Activated CD8-positive, alpha-beta memory T cell treated with anti-CD3 and anti-CD28 coated beads, Interleukin-2, amount 50 U/mL, for 4 hours (primary cell): ENCODE results near the gene ZNF701.
"Not testable (repeated sequence)": the region's sequence is repeated elsewhere in the genome, so short reads cannot be mapped to it uniquely, and the experiment has no call there.

Experiments used
- DNase-seq: peaks from one replicate; pipeline ENCODE4 v3.0.0-alpha.2; 2020

ZNF701 gene

DNA sequence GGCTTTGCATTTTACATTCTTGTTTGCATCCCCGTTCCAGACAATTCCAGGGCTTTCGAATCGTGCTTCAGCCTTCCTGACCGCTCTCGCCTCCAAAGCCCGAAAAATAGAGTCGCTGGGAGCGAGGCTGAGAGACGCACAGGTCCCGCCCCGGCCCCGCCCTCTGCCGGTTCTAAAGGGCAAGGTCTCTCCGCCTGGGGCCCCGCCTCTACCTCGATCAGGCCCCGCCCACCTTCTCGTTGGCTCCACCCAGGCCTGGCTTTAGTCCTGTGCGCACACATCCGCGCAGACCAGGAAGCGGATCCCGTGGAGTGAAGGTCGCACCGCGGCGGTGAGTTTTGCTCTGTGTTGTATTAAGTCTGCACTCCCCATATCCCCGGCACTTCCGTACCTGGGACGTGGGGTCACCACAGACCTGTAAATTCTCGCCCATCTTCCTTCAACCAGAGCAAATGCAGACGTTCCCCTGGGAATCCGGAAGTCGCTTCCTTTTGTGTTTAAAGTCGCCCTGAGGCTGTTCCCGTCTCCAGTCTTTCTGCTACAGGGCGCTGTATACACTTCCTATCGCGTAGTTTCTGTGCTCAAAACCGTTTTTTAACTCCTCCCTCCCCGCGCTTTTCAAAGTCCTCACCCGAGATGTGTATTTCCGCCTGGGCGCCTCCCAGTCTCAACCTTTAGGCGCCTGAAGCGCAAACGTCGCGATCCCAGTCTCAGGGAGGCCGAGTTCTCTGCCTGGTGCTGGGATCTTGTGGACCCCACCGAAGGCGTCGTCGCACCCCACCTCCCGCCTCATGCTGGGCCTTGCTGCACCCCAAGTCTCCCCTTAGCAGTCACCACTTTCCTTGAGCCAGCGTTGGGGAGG lies at the start of gene ZNF701:
TSS of gene ZNF701 (plus strand) at position 288 of the 862 bp plus-strand sequence. CDS start 3,861 bp downstream, outside the sequence.
- DNase-seq = peak; percentile 94

DNA sequence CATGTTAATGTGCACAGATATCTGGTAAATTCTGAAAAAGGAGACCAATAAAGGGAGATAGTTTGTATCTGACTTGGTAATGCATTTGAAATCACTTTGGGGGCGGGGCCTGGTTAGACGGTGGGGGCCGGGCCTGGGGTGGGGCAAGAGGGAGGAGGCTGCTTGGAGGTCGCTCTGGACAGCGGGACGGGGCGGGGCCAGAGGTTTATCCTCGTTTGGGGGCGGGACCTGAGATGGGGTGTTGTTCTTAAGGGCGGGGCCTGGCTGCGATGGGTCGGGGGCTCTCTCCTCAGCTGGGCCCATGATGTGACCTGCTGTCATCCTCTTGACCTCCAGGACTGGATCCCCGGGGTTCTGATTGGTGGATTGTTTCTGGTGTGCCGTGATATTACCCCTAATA lies 47.5 kb upstream of the ZNF701 start:
- DNase-seq = no peak

DNA sequence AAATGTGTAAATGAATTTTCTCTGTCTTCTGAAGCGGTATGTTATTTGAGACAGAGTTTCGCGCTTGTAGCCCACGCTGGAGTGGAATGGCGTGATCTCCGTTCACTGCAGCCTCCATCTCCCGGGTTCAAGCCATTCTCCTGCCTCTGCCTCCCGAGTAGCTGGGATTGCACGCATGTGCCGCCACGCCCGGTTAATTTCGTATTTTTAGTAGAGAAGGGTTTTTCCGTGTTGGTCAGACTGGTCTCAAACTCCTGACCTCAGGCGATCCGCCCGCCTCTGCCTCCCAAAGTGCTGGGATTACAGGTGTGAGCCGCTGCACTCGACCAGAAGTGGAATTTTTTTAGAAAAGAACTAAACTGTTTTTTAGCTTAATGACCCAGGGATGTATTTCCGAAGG lies 46.0 kb upstream of the ZNF701 start:
- DNase-seq = no peak

DNA sequence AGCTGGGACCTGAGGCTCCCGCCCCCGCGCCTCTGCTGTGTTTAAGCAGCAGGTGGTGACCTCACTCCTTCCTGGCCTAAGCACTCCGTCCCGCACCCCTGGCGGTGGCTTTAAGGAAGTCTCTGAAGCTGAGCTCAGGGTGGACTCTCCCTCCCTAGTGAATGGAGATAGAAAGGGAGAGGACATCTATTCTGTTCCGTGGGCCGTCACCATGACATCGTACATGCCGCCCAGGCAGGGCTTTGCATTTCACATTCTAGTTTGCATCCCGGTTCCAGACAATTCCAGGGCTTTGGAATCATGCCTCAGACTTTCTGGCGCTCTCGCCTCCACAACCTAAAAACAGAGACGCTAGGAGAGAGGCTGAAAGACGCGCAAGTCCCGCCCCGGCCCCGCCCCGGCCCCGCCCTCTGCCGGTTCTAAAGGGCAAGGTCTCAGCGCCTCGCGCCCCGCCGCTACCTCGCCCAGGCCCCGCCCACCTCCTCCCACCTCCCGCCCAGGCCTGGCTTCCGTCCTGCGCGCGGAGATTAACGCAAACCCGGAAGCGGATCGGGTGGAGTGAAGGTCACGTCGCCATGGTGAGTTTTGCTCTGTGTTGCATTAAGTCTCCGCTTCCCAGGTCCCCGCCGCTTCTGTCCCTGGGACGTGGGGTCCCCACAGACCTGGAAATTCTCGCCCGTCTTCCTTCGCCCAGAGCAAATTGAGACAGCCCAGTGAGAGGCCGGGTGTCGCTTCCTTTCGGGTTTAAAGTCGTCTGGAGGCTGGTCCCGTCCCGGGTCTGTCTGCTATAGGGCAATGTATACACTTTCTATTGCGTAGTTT lies 42.7 kb upstream of the ZNF701 start, which contains the start of gene ZNF808:
TSS of gene ZNF808 (plus strand) at position 535 of the 822 bp plus-strand sequence. CDS start 15,617 bp downstream, outside the sequence.
- peak; percentile 97 for DNase-seq

DNA sequence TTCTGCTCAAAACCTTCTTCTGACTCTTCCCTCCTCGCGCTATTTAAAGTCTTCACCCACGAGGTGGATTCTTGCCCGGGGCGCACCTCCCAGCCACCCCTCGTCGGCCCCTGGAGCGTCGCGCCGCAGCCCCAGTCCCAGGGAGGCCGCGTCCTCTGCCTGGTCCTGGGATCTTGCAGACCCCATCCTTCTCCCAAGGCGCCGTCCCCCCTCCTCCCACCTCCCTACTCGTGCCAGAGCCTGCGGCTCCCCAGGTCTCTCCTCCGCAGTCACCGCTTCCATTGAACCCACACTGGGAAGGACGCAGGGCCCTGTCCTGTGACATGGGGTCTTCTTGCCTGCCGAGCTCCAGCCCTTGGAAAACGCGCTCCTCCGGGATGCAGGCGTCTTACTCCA lies 42.1 kb upstream of the ZNF701 start:
- DNase-seq = peak; percentile 20

DNA sequence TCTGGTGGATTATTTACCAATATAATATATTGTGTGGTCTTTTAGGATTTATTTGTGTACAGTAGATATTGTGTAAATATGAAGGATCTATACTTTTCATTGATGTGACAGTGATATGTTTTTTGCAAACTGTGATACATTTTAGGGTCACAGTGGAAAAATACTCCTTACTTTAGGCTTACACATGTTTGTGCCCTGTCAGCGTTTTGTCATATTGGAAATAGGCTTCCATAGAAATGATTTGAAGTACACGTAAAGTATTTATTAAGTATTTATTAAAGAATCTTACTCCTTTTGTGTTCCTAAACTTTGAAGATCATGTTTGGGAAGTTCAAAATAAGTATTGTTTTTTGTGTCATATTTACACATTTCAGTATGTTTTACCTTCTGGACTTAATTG lies 37.6 kb upstream of the ZNF701 start:
- no peak for DNase-seq

DNA sequence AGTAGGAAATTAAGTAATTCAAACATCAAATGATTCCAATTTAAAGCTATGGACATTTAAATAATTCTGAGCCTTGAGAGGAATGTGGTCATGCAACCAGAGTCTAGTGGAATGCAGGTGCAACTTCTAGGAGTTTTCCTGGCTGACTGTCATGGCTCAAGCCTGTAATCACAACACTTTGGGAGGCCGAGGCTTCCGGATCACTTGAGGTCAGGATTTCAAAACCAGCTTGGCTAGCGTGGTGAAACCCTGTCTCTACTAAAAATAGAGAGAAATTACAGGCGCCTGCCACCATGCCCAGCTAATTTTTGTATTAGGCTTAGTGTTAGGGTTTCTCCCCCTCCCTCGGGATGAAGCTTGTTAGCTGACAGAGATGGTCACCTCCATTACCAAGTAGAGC lies 36.2 kb upstream of the ZNF701 start:
- DNase-seq = no peak

DNA sequence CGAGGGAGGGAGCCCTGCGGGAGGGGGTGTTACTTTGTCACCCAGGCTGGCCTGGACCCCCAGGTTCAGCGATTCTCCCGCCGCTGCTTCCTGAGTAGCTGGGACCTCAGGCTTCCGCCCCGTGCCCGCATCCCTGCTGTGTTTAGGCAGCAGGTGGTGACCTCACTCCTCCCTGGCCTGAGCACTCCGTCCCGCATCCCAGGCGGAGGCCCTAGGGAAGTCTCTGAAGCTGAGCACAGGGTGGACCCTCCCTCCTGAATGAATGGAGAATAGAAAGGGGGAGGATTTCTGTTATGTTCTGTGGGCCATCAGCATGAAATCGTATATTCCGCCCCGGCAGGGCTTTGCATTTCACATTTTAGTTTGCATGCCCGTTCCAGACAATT lies 34.7 kb upstream of the ZNF701 start:
- DNase-seq = not testable (repeated sequence)

DNA sequence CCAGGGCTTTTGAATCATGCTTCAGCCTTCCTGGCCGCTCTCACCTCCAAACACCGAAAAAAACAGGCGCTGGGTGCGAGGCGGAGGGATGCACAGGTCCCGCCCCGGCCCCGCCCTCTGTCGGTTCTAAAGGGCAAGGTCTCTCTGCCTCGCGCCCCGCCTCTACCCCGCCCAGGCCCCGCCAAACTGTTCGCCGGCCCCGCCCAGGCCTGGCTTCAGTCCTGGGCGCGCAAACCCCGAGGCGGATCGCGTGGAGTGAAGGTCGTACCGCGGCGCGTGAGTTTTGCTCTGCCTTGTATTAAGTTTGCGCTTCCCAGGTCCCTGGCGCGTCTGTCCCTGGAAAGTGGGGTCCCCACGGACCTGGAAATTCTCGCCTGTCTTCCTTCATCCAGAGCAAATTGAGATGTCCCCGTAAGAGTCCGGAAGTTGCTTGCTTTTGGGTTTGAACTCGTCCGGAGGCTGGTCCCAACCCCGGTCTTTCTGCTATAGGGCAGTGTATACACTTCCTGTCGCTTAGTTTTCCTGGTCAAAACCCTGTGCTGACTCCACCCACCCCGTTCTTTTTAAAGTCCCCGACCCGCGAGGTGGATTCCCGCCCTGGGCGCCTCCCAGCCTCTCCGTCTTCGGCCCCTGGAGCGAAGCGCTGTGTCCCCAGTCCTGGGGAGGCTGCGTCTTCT lies 34.2 kb upstream of the ZNF701 start:
- DNase-seq = peak; percentile 93

DNA sequence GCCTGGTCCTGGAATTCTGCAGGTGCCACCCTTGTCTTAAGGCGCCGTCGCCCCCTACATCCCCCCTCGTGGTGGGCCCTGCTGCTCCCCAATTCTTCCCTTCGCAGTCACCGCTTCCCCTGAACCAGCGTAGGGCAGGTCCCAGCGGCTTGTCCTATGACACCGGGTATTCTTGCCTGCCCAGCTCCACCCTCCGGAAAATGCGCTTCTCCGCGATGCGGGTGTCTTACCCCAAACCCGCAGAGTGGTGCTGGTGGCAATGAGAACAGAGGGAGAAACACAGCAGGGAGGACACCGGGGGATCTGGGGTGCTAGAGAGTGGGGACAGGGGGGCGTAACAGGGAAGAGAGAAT lies 33.7 kb upstream of the ZNF701 start:
- DNase-seq = peak; percentile 40

DNA sequence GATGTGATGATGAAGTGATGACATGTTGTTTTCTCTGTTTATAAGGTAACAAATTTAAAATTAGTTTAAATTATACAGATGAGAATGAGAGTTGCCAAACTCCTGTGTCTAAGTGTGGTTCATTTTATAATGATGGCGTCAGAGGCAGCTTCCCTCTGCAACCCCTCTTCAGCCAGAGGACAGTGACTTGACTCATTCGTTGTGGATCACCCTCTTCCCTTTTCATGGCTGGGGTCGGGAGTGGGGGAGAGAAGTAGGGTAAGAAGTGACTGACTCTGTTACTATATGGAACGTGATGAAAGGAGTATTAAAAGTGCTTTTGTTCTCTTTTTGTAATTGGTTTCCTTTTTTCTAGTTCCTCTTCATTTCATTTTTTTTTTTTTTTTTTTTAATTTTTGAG lies 31.3 kb upstream of the ZNF701 start:
- not testable (repeated sequence) for DNase-seq

DNA sequence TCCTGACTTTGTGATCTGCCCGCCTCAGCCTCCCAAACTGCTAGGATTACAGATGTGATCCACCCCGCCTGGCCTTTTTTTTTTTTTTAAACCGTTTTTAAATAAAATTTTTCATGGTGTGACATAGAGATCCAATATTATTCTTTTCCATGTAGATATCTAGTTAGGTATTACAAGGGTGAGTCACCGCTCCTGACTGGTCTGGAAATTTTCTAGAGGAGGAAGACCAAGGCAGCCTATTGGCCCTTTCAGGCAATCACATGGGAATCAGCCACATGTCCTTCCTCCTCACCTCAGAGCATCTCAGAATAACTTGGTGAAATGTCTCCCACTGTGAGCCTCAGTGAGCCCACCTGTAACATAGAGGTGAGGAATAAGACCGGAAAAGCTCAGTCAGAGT lies 28.9 kb upstream of the ZNF701 start:
- DNase-seq = not testable (repeated sequence)

DNA sequence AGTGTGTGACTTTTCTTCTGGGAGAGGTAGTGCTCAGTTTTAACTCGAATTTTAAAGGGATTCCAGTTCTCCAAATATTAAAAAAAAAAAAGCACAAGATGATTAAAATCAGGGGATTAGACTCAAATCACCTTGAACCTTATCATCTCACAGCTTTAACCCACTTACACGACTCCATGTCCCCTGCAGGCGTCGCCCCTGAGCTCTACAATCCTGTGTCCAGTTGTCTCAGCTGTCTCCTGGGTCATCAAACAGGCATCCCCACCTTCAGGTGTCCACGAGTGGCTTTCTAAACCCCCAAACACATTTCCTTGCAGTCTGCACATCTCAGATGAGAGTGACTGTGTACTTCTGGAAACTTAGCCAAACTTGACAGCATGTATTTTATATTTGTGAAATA lies 28.5 kb upstream of the ZNF701 start:
- no peak for DNase-seq

DNA sequence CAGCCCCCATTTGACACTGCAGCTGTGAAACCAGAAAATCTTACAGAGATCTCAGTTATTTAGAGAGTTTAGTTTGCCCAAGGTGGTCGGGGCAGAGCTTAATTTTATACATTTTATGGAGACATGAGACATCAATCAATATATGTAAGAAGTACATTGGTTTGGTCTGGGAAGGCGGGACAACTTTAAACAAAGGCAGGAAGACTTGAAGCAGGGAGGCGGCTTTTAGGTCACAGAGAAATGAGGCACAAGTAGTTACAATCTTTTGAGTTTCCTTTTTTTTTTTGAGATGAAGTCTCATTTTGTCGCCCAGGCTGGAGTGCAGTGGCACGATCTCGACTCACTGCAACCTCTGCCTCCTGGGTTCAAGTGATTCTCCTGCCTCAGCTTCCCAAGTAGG lies 27.5 kb upstream of the ZNF701 start:
- DNase-seq = not testable (repeated sequence)

DNA sequence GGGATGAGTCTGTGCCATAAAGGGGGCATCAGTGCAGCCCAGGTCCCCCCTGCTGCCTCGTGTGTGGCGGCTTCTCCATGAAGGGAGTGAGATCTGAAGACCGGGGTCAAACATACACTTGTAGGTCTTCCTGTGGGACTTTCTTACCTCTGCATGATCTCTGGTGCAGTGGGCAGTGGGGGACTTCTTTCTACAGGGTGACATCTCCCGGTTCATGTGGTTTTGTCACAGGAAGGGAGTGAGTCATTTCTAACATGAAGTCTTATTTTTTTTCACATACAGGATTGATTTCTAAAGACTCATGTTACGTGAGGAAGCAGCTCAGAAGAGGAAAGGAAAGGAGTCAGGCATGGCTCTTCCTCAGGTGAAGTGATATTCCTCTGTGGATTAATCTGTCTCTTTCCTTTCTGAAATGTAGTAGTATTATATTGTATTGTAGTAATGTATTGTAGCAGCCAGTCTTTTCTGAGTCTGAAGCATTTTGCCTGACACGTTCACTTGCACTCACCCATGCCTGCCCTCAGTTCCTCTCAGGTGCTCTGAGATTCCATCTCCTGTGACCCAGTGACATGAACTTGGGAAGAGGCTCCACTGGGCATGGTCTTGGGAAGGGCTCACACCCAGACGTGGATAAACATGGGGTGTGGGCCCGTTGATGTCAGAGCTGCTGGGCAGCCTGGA lies 27.0 kb upstream of the ZNF701 start:
- peak; percentile 21 for DNase-seq

DNA sequence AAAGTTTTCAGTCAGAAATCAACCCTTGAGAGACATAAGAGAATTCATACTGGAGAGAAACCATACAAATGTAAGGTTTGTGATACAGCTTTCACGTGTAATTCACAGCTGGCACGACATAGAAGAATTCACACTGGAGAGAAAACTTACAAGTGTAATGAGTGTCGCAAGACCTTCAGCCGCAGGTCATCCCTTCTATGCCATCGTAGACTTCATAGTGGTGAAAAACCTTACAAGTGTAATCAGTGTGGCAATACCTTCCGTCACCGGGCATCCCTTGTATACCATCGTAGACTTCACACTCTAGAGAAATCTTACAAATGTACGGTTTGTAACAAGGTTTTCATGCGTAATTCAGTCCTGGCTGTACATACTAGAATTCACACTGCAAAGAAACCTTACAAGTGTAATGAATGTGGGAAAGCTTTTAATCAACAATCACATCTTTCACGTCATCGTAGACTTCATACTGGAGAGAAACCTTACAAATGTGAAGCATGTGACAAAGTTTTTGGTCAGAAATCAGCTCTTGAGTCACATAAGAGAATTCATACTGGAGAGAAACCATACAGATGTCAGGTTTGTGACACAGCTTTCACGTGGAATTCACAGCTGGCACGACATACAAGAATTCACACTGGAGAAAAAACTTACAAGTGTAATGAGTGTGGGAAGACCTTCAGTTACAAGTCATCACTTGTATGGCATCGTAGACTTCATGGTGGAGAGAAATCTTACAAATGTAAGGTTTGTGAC lies 15.7 kb upstream of the ZNF701 start:
- no peak for DNase-seq

DNA sequence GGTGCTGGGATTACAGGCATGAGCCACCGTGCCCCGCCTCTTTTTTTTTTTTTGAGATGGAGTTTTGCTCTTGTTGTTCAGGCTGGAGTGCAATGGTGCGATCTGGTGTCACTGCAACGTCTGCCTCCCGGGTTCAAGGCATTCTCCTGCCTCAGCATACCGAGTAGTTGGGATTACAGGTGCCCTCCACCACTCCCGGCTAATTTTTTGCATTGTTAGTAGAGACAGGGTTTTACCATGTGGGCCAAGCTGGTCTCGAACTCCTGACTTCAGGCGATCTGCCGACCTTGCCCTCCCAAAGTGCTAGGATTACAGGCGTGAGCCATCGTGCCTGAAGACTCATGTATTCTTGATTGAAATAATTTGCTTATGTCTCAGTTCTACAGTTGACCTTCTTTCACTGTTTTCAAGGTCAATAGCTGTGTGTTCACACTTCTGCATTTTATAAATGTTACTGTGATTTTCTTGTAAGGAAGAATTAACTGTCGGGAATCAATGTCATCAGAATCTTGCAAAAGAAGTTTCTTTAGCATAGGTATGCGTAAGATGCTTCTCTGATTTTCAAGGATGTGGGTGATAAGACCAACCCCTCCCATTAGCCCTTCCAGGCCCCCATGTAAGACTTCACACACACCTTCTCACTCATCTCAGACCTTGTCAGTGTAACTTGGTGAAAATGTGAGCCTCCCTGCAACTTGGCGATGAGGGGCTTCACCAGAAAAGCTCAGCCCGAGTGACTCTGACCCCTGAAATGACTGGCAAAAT lies 12.7 kb upstream of the ZNF701 start:
- no peak for DNase-seq

DNA sequence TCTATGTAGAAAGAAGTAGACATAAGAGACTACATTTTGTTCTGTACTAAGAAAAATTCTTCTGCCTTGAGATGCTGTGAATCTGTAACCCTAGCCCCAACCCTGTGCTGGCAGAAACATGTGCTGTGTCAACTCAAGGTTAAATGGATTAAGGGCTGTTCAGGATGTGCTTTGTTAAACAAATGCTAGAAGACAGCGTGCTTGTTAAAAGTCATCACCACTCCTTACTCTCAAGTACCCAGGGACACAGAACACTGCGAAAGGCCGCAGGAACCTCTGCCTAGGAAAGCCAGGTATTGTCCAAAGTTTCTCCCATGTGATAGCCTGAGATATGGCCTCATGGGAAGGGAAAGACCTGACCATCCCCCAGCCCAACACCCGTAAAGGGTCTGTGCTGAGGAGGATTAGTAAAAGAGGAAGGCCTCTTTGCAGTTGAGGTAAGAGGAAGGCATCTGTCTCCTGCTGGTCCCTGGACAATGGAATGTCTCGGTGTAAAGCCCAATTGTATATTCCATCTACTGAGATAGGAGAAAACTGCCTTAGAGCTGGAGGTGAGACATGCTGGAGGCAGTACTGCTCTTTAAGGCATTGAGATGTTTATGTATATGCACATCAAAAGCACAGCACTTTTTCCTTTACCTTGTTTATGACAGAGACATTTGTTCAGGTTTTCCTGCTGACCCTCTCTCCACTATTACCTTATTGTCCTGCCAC lies 11.2 kb upstream of the ZNF701 start:
- not testable (repeated sequence) for DNase-seq

DNA sequence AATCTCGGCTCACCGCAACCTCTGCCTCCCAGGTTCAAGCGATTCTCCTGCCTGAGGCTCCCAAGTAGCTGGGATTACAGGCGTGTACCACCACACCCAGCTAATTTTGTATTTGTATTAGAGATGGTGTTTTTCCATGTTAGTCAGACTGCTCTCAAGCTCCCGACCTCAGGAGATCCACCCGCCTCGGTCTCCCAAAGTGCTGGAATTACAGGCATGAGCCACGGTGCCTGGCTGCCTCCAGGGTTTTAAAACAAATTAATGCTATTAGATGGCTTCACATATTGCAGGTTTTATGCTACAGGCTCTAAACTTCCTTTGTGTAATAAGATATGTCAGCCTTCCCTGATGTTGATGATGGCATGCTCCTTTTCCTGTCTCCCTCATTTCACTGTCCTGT lies 8.5 kb upstream of the ZNF701 start:
- not testable (repeated sequence) for DNase-seq

DNA sequence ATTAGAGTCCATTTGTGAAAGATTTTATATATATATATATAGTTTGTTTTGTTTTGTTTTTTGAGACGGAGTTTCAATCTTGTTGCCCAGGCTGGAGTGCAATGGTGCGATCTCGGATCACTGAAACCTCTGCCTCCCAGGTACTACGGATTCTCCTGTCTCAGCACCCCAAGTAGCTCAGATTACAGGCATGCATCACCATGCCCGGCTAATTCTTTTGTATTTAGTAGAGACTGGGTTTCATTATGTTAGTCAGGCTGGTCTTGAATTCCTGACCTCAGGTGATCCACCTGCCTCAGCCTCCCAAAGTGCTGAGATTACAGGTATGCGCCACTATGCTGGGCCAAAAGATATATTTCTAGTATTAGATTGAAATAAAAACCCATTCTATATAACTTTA lies 4.0 kb upstream of the ZNF701 start:
- no peak for DNase-seq

DNA sequence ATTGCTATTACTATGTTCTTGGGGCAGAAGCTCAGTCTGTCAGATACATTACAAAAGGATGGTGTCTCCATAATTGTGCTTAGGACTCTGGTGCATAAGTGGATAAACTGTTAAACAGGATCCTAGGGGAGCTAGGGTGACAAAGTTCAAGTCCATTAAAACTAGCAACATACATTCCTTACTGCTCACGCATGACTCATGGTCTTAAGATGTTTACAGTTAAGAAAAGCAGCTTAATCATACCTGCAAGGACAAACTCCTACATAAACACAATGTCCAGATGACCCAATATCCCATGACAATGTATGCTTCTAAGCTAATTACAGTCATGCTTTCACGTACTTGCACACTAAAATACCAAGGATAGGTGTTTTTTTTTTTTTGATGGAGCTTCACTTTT lies 3.5 kb upstream of the ZNF701 start:
- DNase-seq = no peak
